K562 (cell line): Measurements from ENCODE around the gene GNAQ. TPM values are rescaled to one million over a fixed set of nuclear protein-coding genes. Genes with fewer than 3 reads are reported as not detected.

ENCODE experiments used
- ATAC-seq: fragments of 200-7000 bp; cut with Tn5 transposase; 3 replicates; pipeline ENCODE4 v1.9.1; 2020; ENCODE audit warnings: moderate library complexity
- BruUV-seq: library from RNA; stranded (reverse); fragments of 400-500 nt; replicated peaks from 2 replicates; lab custom pipeline; 2021; lab: Mats Ljungman, UMichigan
- CTCF ChIA-PET: fragments of 300-600 bp; formaldehyde crosslinking; extraction: SDS; loops from one replicate; lab custom pipeline; 2021; ENCODE audit warnings: low intra/inter-chr PET ratio; lab: Yijun Ruan, JAX
- POLR2A ChIA-PET: fragments of 300-600, 350-650 bp; sonication (Branson Sonifier 250); formaldehyde crosslinking; extraction: SDS; loops from one replicate; lab custom pipeline; 2021; ENCODE audit warnings: antibody characterized with exemption, inconsistent platforms; lab: Yijun Ruan, JAX
- DNase-seq, 4 experiments: peaks; one replicate each; pipeline versions ENCODE4 v3.0.0 to v3.0.0-alpha.2; 2011 to 2018; ENCODE audit warnings: low spot score in 3 of 4, mixed read lengths in 3 of 4; ENCODE audit errors: extremely low read depth in 1 of 4
- FAIRE-seq: peaks from 2 replicates; lab custom pipeline; 2011; peaks lifted over from hg19 to GRCh38; lab: Jason Lieb, UNC
- H2AFZ ChIP-seq: 2 replicates; pipeline ENCODE4 v1.6.0; 2011; ENCODE audit warnings: low read depth, low read length, control low read depth, inconsistent platforms
- H3K27ac ChIP-seq: fragments of 200-600 bp; 3 replicates; pipeline ENCODE4 v1.8.0; 2011; ENCODE audit warnings: low read depth, mild to moderate bottlenecking, control low read depth, inconsistent platforms, low read length, moderate library complexity, mixed read lengths; ENCODE audit errors: extremely low read depth
- H3K27me3 ChIP-seq, 2 experiments: fragments of 300-600 bp in 1 of 2; 2 replicates in 1 of 2; 3 replicates in 1 of 2; pipeline versions ENCODE4 v1.6.0 to v1.8.0; 2011; ENCODE audit warnings: inconsistent platforms in 2 of 2, low read length in 2 of 2, mild to moderate bottlenecking in 1 of 2, mixed read lengths in 1 of 2, moderate library complexity in 1 of 2; ENCODE audit not compliant: control insufficient read depth in 2 of 2, insufficient read depth in 2 of 2
- H3K36me3 ChIP-seq: fragments of 300-600 bp; 3 replicates; pipeline ENCODE4 v1.8.0; 2011; ENCODE audit warnings: mild to moderate bottlenecking, low read length, inconsistent platforms; ENCODE audit not compliant: control insufficient read depth, insufficient read depth
- H3K4me1 ChIP-seq, 2 experiments: fragments of 200-600 bp in 1 of 2; replicated peaks in 1 of 2; 2 replicates in 1 of 2; 3 replicates in 1 of 2; pipeline versions ENCODE4 v1.5.1 to v1.8.0; 2011; ENCODE audit warnings: inconsistent platforms in 2 of 2, low read length in 2 of 2, mild to moderate bottlenecking in 1 of 2, mixed read lengths in 1 of 2, moderate library complexity in 1 of 2; ENCODE audit not compliant: control insufficient read depth in 2 of 2, insufficient read depth in 2 of 2
- H3K4me2 ChIP-seq: 2 replicates; pipeline ENCODE4 v1.6.1; 2011; ENCODE audit warnings: low read length, control low read depth, inconsistent platforms, mixed read lengths; ENCODE audit not compliant: insufficient read depth
- H3K4me3 ChIP-seq: fragments of 200-600 bp; sonication (generic), shearing (Covaris generic); 2 replicates; pipeline ENCODE4 v1.5.1; 2016; ENCODE audit warnings: control low read depth, inconsistent platforms
- H3K79me2 ChIP-seq: fragments of 200-600 bp; 3 replicates; pipeline ENCODE4 v1.8.0; 2011; ENCODE audit warnings: low read length, inconsistent platforms; ENCODE audit not compliant: control insufficient read depth, insufficient read depth
- H3K9ac ChIP-seq, 2 experiments: 2 replicates each; pipeline versions ENCODE4 v1.6.0 to v1.6.1; 2011; ENCODE audit warnings: low read depth in 2 of 2, low read length in 2 of 2, control low read depth in 1 of 2, inconsistent platforms in 1 of 2, mild to moderate bottlenecking in 1 of 2, mixed read lengths in 1 of 2; ENCODE audit not compliant: insufficient read depth in 1 of 2
- H3K9me1 ChIP-seq: one replicate; pipeline ENCODE4 v1.6.0; 2011; ENCODE audit warnings: inconsistent platforms, mild to moderate bottlenecking, low read length, moderate library complexity; ENCODE audit not compliant: control insufficient read depth, insufficient read depth
- H3K9me3 ChIP-seq: replicated peaks from 2 replicates; pipeline ENCODE4 v1.5.1; 2011; ENCODE audit warnings: low read depth, low read length, inconsistent platforms; ENCODE audit not compliant: control insufficient read depth, insufficient read depth
- H4K20me1 ChIP-seq: replicated peaks from 2 replicates; pipeline ENCODE4 v1.6.1; 2011; ENCODE audit warnings: low read length, inconsistent platforms, mixed read lengths; ENCODE audit not compliant: control insufficient read depth, insufficient read depth
- BRCA1 ChIP-seq, 2 experiments: fragments of 450-650 bp in 1 of 2; sonication (generic) in 1 of 2; formaldehyde crosslinking in 1 of 2; IDR thresholded peaks; 2 replicates each; pipeline versions ENCODE4 v1.5.0 to v1.6.1; 2017 to 2020; ENCODE audit warnings: mild to moderate bottlenecking in 1 of 2, missing genetic modification reagents in 1 of 2
- CHD4 ChIP-seq: fragments of 200-600 bp; sonication (generic); IDR thresholded peaks from 3 replicates; pipeline ENCODE4 v1.6.1; 2012; ENCODE audit warnings: low read depth, mild to moderate bottlenecking, mixed read lengths, low read length, inconsistent platforms; ENCODE audit not compliant: insufficient read depth, insufficient replicate concordance, poor library complexity, severe bottlenecking
- FOXP1 ChIP-seq: sonication (generic); formaldehyde crosslinking; IDR thresholded peaks from 2 replicates; pipeline ENCODE4 v1.8.0; 2022; ENCODE audit warnings: mild to moderate bottlenecking, missing genetic modification reagents
- NFE2L1 ChIP-seq: fragments of 450-650 bp; IDR thresholded peaks from 2 replicates; pipeline ENCODE4 v1.6.1; 2016; ENCODE audit warnings: missing genetic modification characterization, low read depth, mild to moderate bottlenecking, missing compliant biosample characterization, moderate library complexity, borderline replicate concordance
- POLR2B ChIP-seq: fragments of 450-650 bp; IDR thresholded peaks from 2 replicates; pipeline ENCODE4 v1.6.1; 2018; ENCODE audit warnings: low read depth; ENCODE audit not compliant: partially characterized antibody
- SFPQ ChIP-seq: fragments of 200-400 bp; formaldehyde crosslinking; IDR thresholded peaks from 2 replicates; pipeline ENCODE4 v1.6.1; 2017; ENCODE audit warnings: mild to moderate bottlenecking, low read depth, low read length, moderate library complexity
- SNIP1 ChIP-seq: fragments of 450-650 bp; IDR thresholded peaks from 2 replicates; pipeline ENCODE4 v1.7.1; 2017; ENCODE audit warnings: low read depth, mild to moderate bottlenecking
- WGBS: fragments of 100-300 bp; shearing (Covaris generic); methylation state at CpG from one replicate; pipeline ENCODE4 v1.1.6; 2016; ENCODE audit warnings: low coverage, mixed read lengths; ENCODE audit not compliant: insufficient coverage; ENCODE audit errors: missing lambda C conversion rate; 5-methylcytosine and 5-hydroxymethylcytosine counted together
- in situ Hi-C: fragments of 300-500 bp; cut with MboI; formaldehyde crosslinking; loops from 4 replicates; pipeline ENCODE4 v1.15.0; 2018; ENCODE audit warnings: inconsistent platforms, mixed read lengths
- intact Hi-C: fragments of 100-400 bp; cut with micrococcal nuclease; formaldehyde crosslinking; loops from 2 replicates; pipeline ENCODE4 v1.14.2; 2022
- polyA plus RNA-seq, 8 experiments: library from polyadenylated mRNA; depleted of rRNA in 4 of 8; stranded (reverse) in 5 of 8; unstranded in 3 of 8; fragments of >200 nt; fragmentation: Nextera tagmentation in 2 of 8; fragmentation: Illumina TruSeq in 1 of 8; extraction: Ambion mirVana in 2 of 8; extraction: Trizol in 1 of 8; gene quantifications; 2 replicates each; pipeline versions ENCODE4 v1.2.1 to v1.2.3, GENCODE V29; 2011 to 2014; ENCODE audit warnings: inconsistent platforms in 1 of 8, missing spikeins in 1 of 8
- total RNA-seq, 7 experiments: library from RNA; depleted of rRNA in 6 of 7; stranded (reverse); fragments of >200 nt in 6 of 7; fragmentation: Illumina TruSeq in 2 of 7; extraction: Trizol in 2 of 7; gene quantifications; 2 replicates each; pipeline versions ENCODE4 v1.2.1 to v1.2.3, GENCODE V29; 2011 to 2021; ENCODE audit warnings: low replicate concordance in 1 of 7
- TF ChIP-seq, protein P1 (sequence below): fragments of 450-650 bp; IDR thresholded peaks from 2 replicates; pipeline ENCODE4 v1.6.1; 2016
- TF ChIP-seq, protein P2 (sequence below), 2 experiments: fragments of 450-650 bp; IDR thresholded peaks; 2 replicates each; pipeline ENCODE4 v1.6.1; 2016

GNAQ gene
- total and polyA plus RNA-seq, 9 of the 15 experiments (the other 6 are each of a cell fraction or from before 2014, with no cell fraction given): 4.8 to 27.9 (median 17.5) TPM

DNA sequence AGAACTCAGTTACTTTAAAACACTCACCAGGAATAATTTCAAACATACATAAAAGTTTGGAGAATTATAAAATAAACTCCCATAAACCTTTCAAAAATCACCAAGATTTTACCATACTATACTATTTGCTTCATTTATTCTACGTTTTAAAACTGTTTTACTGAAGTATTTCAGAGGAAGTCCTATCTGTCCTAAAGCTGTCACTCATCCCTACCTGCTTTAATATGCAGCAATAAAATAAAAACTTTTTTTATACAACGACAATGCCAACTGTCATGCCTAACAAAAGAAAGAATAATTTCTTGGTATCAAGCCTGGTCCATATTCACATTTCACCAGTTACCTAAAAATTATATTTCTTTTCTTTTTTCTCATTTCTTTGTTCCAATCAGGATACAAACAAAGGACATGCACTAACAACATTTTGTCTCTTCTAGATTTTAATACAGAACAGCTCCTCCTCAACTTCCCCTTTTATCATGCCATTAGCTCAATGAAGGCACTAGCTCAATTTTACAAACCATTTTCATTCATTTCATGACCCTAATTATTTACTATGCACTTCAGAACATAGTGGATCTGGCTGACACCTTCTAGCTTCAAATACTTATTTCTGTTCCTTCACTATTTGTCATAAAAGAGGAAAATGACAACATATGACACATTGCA lies 135.2 kb downstream of the GNAQ start:
- TF ChIP-seq, protein P1, sequence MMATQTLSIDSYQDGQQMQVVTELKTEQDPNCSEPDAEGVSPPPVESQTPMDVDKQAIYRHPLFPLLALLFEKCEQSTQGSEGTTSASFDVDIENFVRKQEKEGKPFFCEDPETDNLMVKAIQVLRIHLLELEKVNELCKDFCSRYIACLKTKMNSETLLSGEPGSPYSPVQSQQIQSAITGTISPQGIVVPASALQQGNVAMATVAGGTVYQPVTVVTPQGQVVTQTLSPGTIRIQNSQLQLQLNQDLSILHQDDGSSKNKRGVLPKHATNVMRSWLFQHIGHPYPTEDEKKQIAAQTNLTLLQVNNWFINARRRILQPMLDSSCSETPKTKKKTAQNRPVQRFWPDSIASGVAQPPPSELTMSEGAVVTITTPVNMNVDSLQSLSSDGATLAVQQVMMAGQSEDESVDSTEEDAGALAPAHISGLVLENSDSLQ: peak; percentile 54
- TF ChIP-seq FOXP1 (CRISPR knock-in tag): no peak
- H3K36me3 ChIP-seq: peaks cover 16% of the 10 kb centered on the region; the same call in 2 of the 3 replicates
- CTCF ChIA-PET: no interaction called here
- 86% methylated on average over 2 of the region's 2 CpGs for WGBS
- in situ Hi-C loops (no loop called here), intact Hi-C loops (no loop called here)
- H3K9ac ChIP-seq: no peak overlapping the region
- H3K4me3 ChIP-seq: no peak overlapping the region
- H3K4me1 ChIP-seq: peaks cover 2 to 35% of the 10 kb centered on the region in 2 experiments; a peak in 4 of 5 replicates
- H3K9me3 ChIP-seq: no peaks in the 10 kb centered on the region
- H3K79me2 ChIP-seq: peaks cover 67% of the 10 kb centered on the region
- H2AFZ ChIP-seq: no peak overlapping the region
- POLR2A ChIA-PET: no interaction called here
- no peaks in the 10 kb centered on the region for H4K20me1 ChIP-seq
- DNase-seq (no peak), FAIRE-seq (no peak), ATAC-seq (no peak)
- H3K4me2 ChIP-seq: no peak overlapping the region
- H3K27ac ChIP-seq: no peak overlapping the region
- no peaks in the 10 kb centered on the region for H3K27me3 ChIP-seq
- no peaks in the 10 kb centered on the region for H3K9me1 ChIP-seq
- no TSS peak for BruUV-seq

GRCh38 chr9:77893706-77894105 lies 137.9 kb downstream of the GNAQ start:
- WGBS: 32% methylated on average over 3 of the region's 3 CpGs
- Histone ChIP-seq H3K9me3 (no peaks in the 10 kb centered on the region), H2AFZ (0 out of 2 replicates have a peak overlapping the region, but pooled peaks have one; percentile 12), H3K4me3 (peak overlapping the region; percentile 14; the same call in 1 of the 2 replicates), H3K79me2 (peaks cover 68% of the 10 kb centered on the region), H3K27me3 (no peaks in the 10 kb centered on the region), H3K4me1 (peaks cover 3 to 32% of the 10 kb centered on the region in 2 experiments; a peak in 4 of 5 replicates), H4K20me1 (no peaks in the 10 kb centered on the region), H3K36me3 (peaks cover 10% of the 10 kb centered on the region), H3K9ac (peak overlapping the region; percentile 19 to 48; a peak in 3 of 4 replicates), H3K9me1 (no peaks in the 10 kb centered on the region), H3K4me2 (peak overlapping the region; percentile 68), H3K27ac (peak overlapping the region; percentile 82)
- in situ Hi-C loops (no loop called here), intact Hi-C loops (no loop called here)
- TF ChIP-seq, protein P2, sequence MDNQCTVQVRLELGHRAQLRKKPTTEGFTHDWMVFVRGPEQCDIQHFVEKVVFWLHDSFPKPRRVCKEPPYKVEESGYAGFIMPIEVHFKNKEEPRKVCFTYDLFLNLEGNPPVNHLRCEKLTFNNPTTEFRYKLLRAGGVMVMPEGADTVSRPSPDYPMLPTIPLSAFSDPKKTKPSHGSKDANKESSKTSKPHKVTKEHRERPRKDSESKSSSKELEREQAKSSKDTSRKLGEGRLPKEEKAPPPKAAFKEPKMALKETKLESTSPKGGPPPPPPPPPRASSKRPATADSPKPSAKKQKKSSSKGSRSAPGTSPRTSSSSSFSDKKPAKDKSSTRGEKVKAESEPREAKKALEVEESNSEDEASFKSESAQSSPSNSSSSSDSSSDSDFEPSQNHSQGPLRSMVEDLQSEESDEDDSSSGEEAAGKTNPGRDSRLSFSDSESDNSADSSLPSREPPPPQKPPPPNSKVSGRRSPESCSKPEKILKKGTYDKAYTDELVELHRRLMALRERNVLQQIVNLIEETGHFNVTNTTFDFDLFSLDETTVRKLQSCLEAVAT (IDR thresholded peaks at IDR 0.05): no peak
- TF ChIP-seq CHD4 (no peak), NFE2L1 (tag) (no peak), BRCA1 (IDR thresholded peaks at IDR 0.05) (no peak), BRCA1 (CRISPR knock-in tag; IDR thresholded peaks at IDR 0.05) (no peak), POLR2B (no peak), SNIP1 (no peak), SFPQ (no peak)
- FAIRE-seq (peak; percentile 35), ATAC-seq (peak; percentile 64), DNase-seq (no peak)
- CTCF ChIA-PET: no interaction called here
- POLR2A ChIA-PET: interaction anchor here (0.9 to 1.4 kb wide), 5 partner anchors 8 to 12 kb away, joined by 3 to 6 read pairs (median 4); no protein-coding TSS in a partner anchor
- BruUV-seq: no TSS peak
